Frontal cortex (tissue), 4 donors: ENCODE measurements around the gene FOXP1. TPM values are rescaled to one million over a fixed set of nuclear protein-coding genes. Genes with fewer than 3 reads are reported as not detected.

Experiments
- DNase-seq, 2 donors: peaks; one replicate each; pipeline ENCODE4 v3.0.0; 2012; ENCODE audit warnings: low spot score in 2 of 2
- FAIRE-seq: peaks from 2 replicates; lab custom pipeline; 2012; peaks lifted over from hg19 to GRCh38; lab: Jason Lieb, UNC
- small RNA-seq: library from RNA; depleted of rRNA; stranded (forward); fragments of <200 nt; gene quantifications from one replicate; pipeline ENCODE3, GENCODE V24; 2014
- total RNA-seq: library from RNA; depleted of rRNA; stranded (reverse); fragments of >200 nt; gene quantifications from one replicate; pipeline ENCODE4 v1.2.3, GENCODE V29; 2014
- donor health status: control.
- donor health status: control.
- donor health status: control.

Gene FOXP1
- total RNA-seq, 1 donor from 2014 or later: 118 TPM

DNA sequence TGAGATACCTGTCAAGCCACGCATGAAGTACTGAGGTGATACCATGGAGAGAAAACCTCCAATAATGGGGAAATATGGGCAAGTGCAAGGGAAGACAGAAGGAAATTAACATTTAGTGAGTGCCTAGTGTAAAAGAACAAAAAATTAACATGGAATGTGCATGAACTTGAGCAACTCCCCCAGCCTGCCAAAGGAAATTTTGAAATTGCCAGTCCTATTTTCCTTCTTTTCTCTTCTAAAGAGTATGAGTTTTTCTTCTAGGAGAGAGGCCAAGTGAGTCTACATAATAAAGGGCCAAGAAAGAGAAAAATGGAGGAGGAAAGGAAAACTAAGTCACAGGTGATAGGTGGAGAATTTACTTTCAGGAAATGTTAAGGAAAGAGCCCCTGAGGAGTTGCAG, 668.7 kb downstream of the FOXP1 start:
- no peak for DNase-seq
- no peak for FAIRE-seq

GRCh38 chr3:70911719-70912118, 671.8 kb downstream of the FOXP1 start:
- no peak for DNase-seq
- FAIRE-seq: no peak

GRCh38 chr3:70905491-70905890, 678.0 kb downstream of the FOXP1 start:
- FAIRE-seq: no peak

More at GRCh38 chr3:70905491-70905890, 678.0 kb downstream of the FOXP1 start:
- DNase-seq: no peak

Small RNAs within 50 kb of the gene (small RNA-seq; reads per million reads assigned to genes)
- gene MIR1284: 0.38 reads per million, percentile 25 among the genes with 10 or more reads in this experiment

Other genes starting within 250 kb of the FOXP1 start
- gene EIF4E3, start 141.7 kb upstream of the FOXP1 start, total RNA-seq: 22.8 TPM
- gene GPR27, start 170.1 kb upstream of the FOXP1 start, total RNA-seq: 43.6 TPM
- 3.7 TPM for gene PROK2, start 201.4 kb upstream of the FOXP1 start, total RNA-seq